HG02759 (cell line): Measurements from ENCODE around the gene LIN37.
"Not testable (repeated sequence)": the region's sequence is repeated elsewhere in the genome, so short reads cannot be mapped to it uniquely, and the experiment has no call there.

ENCODE experiments used
- ATAC-seq: cut with Tn5 transposase; IDR thresholded peaks from one replicate; pipeline ENCODE4 v1.9.1; 2021; ENCODE audit warnings: mild to moderate bottlenecking, moderate library complexity; ENCODE audit not compliant: unreplicated experiment

LIN37 gene

DNA sequence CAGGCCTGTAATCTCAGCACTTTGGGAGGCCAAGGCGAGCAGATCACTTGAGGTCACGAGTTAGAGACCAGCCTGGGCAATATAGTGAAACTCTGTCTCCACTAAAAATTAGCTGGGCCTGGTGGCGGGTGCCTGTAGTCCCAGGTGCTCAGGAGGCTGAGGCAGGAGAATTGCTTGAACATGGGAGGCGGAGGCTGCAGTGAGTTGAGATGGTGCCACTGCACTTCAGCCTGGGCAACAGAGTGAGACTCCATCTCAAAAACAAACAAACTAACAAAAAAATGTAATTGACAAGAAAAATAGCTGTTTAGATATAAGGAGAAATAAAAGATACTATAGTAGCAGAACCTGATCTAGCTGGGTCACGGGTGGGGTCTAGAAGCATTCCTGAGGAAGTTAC, 24.0 kb downstream of the LIN37 start:
- not testable (repeated sequence) for ATAC-seq

DNA sequence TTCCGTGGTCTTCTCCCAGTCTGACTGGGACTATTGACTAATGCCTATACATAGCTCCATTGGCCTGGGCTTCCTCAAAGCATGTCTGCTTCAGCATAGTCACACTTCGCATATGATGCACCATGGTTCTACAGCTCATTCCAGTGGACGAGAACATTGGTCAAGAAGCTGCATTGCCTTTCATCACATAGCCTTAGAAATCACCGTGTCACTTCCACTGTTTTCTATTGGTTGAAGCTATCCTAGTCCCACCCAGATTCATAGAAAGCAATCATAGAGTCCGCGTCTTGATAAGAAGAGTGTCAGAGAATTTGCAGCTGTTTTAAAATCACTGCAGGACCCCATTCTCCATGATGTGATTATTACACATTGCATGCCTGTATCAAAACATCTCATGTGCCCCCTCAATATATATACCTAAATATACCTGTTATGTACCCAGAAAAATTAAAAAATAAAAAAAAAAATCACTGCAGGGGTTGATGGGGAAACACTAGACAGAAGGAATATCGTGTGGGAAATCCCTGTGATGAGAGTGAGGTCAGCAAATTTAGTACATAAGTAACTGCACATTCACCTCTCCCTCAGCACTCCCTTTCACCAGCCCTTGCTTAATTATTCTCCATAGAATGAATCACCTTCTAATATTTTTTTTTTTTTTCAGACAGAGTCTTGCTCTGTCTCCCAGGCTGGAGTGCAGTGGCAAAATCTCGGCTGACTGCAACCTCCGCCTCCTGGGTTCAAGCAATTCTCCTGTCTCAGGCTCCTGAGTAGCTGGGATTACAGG, 24.8 kb downstream of the LIN37 start:
- ATAC-seq = no peak

DNA sequence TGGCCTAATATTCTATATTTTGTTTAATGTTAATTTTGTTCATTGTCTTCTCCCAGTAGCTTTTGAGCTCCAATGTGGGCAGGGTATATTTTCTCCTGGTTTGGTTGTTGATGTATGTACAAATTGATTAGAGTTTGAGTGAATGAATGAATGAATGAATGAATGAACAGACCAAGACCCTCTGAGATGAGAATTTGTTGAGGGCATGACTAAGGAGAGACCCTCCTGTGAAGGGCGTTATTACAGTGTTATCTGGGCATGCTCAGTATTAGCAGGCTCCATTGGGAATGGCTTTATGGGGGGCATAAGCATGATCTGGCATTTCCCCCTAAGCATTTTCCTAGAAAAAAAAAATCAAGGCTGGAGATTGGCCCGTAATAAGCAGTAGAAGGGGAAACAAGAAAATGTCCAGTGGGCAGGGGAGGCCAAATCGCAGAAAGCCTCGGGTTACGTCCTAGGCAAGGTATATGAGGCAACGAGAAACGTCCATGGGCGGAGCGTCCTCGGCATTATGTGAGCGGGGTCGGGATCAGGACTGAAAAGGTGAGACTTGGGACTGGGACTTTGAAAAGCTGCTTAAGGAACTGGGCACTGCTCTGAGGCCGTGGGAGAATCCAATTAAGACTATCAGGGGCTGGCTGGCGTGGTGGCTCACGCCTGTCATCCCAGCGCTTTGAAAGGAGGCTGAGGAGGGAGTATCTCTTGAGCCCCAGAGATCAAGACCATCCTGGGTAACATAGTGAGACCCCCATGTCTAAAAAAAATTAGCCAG, 26.1 kb downstream of the LIN37 start:
- ATAC-seq = no peak

DNA sequence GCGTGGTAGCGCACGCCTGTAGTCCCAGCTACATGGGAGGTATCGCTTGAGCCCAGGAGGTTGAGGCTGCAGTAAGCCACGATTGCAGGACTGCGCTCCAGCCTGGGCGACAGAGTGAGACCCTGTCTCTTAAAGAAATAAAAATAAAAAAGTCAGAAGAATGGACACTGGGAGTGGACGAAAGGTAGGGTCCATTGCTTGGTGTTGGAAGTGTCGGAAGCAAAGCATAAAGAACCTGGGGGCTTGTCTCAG, 26.6 kb downstream of the LIN37 start:
- no peak for ATAC-seq

DNA sequence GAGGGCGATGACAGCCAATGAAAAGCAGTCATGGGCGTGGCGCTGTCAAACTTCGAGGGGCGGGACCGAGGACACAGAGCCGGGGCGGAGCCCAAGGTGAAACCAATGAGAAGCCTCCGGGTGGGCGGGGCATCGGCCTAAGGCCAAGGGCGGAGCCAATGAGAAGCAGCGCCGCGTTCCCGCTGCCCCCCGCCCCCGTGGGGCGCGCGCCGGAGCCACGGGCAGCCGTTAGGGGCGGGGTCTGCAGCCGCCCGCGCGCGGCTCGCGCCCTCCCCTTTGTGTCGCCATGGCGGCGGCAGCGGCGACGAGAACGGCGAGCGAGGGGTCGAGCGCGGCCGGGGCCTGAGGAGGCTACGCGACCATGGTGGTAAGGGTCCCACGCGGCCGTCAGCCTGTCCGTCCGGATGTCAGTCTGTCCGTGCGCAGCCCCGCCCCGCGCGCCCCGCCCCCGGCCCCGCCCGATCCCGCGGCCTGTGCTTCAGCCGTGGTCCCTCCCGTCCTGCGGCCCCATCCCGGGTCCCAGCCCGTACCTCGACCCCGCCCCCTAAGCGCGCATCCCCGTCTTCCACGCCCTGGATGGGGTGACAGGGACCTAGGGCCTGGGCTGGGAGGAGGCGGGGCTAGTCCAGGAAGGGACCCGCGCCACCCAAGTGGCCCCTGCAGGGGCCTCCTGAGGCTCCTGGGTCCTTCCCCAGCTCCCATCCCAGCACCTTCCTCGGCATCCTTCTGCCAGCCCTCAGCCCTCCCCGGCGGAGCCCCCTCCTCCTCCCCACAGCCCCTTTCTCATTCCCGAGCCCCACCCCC, 27.1 kb downstream of the LIN37 start, which contains the start of gene ARHGAP33:
ARHGAP33 (plus strand) TSS at position 267 of the 804 bp plus-strand sequence; CDS start at position 362, 95 bp downstream.
- ATAC-seq = peak; percentile 95

DNA sequence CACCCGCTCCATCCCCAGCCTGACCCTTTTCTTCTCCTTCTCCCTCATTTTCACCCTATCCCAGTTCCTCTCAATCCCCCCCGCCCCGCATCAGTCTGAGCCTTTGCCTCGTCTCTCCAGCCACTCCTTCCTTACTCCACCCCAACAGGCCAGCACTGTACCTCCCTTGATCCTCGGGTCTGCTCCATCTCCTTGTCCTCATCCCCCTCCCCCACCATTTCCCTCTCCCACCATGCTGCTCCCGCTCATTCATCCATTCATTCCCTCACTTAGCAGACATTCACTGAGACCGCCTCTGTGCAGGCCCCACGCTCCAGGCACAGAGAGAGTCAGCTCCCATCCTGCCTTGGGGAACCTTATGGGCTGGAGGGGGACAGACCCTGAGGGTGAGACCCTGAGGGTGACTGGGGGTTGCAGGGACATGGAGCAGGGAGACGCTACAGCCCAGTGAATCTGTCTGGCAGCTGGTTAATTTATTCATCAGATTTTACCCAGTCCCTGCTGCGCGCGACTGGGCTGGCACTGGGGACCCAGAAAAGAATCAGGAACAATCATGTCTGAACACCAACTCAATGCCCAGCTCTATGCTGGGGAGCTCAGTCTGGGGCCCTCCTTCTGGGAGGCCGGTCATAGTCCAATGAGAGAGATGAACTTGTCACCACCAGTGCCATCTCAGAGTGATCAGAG, 27.9 kb downstream of the LIN37 start:
- ATAC-seq = no peak

DNA sequence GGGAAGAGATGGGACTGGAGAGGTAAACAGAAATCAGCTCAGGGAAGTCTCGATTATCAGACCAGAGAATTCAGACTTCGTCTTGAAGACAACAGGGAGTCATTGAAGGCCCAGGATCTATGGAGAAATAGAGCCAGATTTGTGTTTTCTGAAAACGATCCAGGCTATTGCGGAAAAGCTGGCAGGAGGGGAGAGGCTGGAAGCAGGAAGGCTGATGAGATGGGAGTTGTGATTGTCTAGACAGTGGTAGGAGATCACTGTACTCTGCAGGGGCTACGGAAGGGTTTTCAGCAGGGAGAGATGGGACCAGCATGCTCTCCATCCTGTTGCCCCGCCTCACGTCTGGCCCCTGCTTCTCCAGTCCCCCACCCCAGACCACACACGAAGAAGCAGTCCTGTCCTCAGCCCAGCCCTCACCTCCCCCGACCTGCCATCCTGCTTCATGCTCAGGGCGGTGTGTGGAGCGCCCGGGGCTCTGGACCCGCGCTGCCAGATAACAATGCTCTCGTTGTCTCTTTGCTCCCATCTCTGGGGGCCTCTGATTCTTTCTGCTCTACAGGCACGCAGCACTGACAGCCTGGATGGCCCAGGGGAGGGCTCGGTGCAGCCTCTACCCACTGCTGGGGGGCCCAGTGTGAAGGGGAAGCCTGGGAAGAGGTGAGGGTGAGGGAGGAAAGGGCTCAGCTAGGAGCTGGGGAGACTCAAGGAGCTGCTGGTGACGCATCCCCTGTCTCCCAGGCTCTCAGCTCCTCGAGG, 28.9 kb downstream of the LIN37 start:
- no peak for ATAC-seq

DNA sequence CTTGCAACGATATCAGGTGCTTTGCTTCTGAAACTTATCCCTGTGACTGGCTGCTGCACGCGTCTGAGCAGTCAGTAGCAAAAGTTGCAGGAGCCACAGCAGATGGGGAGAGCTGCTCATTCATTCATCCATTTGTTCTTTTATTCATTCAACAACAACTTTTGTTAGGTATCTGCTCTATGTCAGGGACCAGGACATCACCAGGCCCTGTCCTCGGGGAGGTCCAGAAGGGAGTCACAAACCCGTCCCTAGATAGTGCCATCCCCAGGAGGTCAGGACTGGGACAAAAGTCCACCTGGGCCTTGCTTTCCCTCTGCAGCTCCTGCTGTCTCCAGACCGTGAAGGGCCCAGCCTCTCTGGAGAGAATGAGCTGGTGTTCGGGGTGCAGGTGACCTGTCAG, 29.6 kb downstream of the LIN37 start:
- no peak for ATAC-seq

DNA sequence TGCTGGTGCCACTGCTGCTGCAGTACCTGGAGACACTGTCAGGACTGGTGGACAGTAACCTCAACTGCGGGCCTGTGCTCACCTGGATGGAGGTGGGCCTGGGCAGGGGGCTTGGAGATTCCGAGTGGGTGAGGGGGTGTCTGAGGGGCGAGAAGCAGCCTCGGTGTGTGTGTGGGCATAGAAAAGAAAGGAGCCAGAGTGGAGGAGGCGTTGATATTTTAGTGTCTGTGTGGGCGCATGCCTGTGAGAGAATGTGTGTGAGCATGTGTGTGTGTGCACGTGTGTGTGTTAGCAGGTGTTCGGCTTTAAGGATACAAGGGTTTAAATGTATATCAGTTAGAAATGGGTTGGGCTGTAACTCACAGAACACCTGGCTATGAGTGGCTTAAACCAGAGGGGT, 30.7 kb downstream of the LIN37 start:
- ATAC-seq = no peak

DNA sequence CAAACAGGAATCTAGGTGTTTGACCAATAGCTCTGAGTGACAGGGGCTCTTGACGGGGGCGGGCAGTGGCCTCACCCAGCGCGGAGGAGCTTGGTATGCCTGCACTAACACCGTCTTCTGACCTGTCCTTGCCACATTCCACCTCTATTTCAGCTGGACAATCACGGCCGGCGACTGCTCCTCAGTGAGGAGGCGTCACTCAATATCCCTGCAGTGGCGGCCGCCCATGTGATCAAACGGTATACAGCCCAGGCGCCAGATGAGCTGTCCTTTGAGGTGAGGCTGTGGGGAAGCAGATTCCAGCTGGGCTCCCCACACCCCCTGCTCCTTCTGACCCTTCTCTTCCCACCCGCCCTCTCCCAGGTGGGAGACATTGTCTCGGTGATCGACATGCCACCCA, 31.7 kb downstream of the LIN37 start:
- no peak for ATAC-seq

DNA sequence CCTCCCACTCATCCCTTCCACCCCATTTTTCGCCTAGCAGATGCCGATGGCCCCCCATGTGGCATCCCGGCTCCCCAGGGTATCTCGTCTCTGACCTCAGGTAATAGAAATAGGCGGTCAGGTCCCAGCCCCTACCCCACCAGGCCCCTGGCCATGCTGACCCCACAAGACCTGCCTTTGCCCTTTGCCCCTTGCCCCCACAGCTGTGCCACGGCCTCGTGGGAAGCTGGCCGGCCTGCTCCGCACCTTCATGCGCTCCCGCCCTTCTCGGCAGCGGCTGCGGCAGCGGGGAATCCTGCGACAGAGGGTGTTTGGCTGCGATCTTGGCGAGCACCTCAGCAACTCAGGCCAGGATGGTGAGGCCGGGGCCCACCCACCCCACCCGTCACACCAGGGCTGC, 32.3 kb downstream of the LIN37 start:
- no peak for ATAC-seq

DNA sequence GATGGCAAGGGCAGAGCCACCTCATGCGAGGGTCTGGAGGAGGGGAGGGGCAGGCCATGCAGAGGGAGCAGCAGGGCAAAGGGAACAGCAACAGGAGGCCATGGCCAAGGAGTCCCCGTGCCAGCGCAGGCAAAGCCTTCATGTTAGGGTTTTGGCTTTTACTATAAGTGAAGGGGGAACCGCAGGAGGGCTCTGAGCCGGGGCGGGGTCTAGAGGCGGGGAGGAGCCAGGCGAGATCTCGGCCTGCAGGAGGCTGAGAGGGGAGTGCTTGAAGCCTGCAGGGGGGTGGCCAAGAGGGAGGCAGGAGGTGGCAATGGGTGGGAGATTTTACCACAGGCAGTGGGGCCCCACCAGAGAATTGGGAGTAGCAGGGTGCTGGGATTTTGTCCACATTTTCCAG, 33.3 kb downstream of the LIN37 start:
- ATAC-seq = no peak

DNA sequence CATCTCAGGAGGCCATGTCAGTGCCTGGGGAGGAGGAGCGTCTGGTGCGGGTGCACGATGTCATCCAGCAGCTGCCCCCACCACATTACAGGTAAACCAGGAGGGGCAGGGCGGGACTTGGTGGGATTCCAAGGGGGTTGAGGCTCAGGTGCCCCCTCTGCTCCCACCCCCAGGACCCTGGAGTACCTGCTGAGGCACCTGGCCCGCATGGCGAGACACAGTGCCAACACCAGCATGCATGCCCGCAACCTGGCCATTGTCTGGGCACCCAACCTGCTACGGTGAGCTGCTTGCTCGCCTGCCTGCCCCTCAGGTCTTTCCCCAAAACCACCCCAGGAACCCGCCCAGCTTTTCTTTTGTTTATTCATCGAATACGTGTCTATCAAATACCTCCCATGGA, 34.2 kb downstream of the LIN37 start:
- ATAC-seq = no peak

DNA sequence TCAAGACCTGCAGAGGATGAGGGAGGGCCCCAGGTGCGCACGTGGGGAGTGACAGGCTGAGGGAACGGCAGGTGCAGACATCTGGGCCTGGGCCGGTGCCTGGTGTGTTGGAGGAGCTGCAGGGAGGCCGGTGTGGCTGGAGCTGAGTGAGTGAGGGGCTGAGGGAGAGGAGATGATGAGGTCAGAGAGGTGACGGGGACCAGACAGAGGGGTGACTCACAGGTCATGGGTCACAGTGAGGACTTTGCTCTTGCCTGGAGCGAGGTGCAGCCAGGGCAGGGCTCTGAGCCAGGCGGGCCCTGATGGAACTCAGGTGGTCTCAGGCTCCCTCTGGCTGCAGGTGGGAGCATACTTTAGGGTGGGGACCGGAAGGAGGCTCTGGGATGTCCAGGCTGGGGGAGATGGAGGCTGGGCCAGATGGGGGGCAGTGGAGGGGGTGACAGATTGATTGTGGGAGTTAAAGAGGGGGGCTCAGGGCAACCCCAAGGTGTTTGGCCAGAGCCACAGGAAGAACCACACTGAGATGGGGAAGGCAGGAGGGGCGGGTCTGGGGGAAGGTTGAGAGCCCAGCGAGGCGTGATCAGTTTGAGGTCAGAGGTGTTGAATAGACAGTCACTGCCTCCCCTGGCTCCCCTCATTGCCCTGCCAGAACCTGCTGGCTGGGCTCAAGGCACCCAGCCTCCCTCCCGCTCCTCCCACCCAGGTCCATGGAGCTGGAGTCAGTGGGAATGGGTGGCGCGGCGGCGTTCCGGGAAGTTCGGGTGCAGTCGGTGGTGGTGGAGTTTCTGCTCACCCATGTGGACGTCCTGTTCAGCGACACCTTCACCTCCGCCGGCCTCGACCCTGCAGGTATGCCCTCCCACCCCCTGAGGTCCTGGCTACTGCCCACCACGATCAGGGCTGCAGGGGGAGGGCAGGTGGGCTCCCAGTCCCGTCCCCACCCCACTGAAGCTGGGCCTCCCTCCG, 35.4 kb downstream of the LIN37 start:
- ATAC-seq = no peak

DNA sequence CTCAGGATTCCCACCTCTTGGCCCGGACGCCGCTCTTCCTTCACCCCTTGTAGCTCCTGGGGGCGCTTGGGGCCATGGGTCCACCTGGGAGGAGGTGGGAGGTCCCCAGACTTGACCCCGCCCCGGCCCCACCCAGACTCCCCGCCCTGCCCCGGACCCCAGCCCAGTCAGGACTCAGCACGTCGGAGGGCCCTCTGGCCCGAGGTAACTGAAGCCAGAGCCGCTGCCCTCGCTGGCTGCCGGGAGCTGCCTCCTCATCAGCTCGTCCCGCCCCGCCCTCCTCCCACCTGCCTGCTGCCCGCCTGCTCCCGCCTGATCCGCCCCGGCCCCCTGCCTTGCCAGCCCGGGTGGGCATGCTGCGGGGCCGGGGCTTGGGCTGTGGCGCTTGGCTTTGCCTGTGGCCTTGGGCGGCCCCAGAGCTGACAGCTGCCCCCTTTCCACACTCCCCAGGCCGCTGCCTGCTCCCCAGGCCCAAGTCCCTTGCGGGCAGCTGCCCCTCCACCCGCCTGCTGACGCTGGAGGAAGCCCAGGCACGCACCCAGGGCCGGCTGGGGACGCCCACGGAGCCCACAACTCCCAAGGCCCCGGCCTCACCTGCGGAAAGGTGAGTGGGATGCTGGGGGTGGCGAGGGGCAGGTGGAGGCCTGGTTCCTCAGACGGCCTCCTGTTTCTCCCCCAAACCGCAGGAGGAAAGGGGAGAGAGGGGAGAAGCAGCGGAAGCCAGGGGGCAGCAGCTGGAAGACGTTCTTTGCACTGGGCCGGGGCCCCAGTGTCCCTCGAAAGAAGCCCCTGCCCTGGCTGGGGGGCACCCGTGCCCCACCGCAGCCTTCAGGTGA, 36.3 kb downstream of the LIN37 start:
- ATAC-seq = no peak

DNA sequence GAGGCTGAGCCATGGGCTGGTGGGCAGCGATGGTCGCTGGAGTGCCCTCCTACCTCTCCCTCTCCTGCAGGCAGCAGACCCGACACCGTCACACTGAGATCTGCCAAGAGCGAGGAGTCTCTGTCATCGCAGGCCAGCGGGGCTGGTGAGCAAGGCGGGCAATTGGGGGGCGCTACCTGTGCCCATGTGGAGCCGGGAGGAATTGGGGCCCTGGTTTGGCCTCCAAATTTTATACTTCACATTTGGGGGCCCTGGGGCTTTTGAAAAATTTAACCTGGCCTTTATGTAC, 36.9 kb downstream of the LIN37 start:
- ATAC-seq = no peak

DNA sequence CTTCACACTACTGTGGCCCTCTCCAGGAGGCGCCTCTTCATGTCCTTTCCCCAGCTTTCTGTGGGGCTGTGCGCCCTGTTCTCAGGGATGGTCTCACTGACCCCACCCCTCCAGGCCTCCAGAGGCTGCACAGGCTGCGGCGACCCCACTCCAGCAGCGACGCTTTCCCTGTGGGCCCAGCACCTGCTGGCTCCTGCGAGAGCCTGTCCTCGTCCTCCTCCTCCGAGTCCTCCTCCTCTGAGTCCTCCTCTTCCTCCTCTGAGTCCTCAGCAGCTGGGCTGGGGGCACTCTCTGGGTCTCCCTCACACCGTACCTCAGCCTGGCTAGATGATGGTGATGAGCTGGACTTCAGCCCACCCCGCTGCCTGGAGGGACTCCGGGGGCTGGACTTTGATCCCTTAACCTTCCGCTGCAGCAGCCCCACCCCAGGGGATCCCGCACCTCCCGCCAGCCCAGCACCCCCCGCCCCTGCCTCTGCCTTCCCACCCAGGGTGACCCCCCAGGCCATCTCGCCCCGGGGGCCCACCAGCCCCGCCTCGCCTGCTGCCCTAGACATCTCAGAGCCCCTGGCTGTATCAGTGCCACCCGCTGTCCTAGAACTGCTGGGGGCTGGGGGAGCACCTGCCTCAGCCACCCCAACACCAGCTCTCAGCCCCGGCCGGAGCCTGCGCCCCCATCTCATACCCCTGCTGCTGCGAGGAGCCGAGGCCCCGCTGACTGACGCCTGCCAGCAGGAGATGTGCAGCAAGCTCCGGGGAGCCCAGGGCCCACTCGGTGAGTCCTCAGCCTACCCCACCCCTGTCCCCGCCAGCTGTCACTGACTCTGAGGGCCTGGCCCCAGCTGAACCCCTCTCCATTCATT, 38.2 kb downstream of the LIN37 start:
- ATAC-seq = no peak
